SH-SY5Y (cell line): ENCODE measurements around the gene PKP4.

Experiments used
- GATA2 ChIP-seq: IDR thresholded peaks from 2 replicates; pipeline ENCODE4 v1.6.1; 2011; ENCODE audit warnings: mild to moderate bottlenecking, low read depth, low read length
- GATA3 ChIP-seq: IDR thresholded peaks from 2 replicates; pipeline ENCODE4 v1.6.1; 2011; ENCODE audit warnings: low read depth, mild to moderate bottlenecking, low read length, moderate library complexity

- TF ChIP-seq GATA2 = no peak
- TF ChIP-seq GATA3 = no peak
These were observed 162.2 kb downstream of the PKP4 start for GRCh38 chr2:158618891-158619490.
